Left lung (tissue), 10 donors: ENCODE measurements around the gene SLITRK1. TPM values are rescaled to one million over a fixed set of nuclear protein-coding genes. Genes with fewer than 3 reads are reported as not detected.

ENCODE experiments used
- ATAC-seq: fragments of 200-7000 bp; cut with Tn5 transposase; one replicate; pipeline ENCODE4 v1.9.1; 2020; ENCODE audit warnings: moderate library complexity
- DNase-seq, 4 donors: peaks; one replicate each; pipeline ENCODE4 v3.0.0-alpha.2; 2013 to 2020
- H3K27ac ChIP-seq, 2 donors: fragments of 200-600 bp; sonication (generic) in 1 of 2; one replicate each; pipeline versions ENCODE4 v1.5.0 to v1.8.0; 2020 to 2021
- H3K27me3 ChIP-seq, 2 donors: fragments of 200-600 bp; sonication (generic) in 1 of 2; one replicate each; pipeline versions ENCODE4 v1.5.0 to v1.8.0; 2020 to 2021
- H3K36me3 ChIP-seq, 2 donors: fragments of 200-600 bp; sonication (generic) in 1 of 2; one replicate each; pipeline versions ENCODE4 v1.5.0 to v1.8.0; 2020 to 2021
- H3K4me1 ChIP-seq, 2 donors: fragments of 200-600 bp; one replicate each; pipeline ENCODE4 v1.8.0; 2021
- H3K4me3 ChIP-seq, 2 donors: fragments of 200-600 bp; sonication (generic) in 1 of 2; one replicate each; pipeline versions ENCODE4 v1.5.0 to v1.8.0; 2020 to 2021; ENCODE audit warnings: mild to moderate bottlenecking in 1 of 2
- H3K9me3 ChIP-seq, 2 donors: fragments of 200-600 bp; sonication (generic) in 1 of 2; one replicate each; pipeline versions ENCODE4 v1.5.0 to v1.8.0; 2020 to 2021
- intact Hi-C, 2 donors: fragments of 100-400 bp; cut with DNase I; formaldehyde crosslinking; loops; one replicate each; pipeline versions ENCODE4 v1.11.2 to v1.14.2; 2022
- polyA plus RNA-seq, 6 donors: library from polyadenylated mRNA; unstranded; fragments of 120-200 nt; gene quantifications; one replicate each; pipeline ENCODE4 v1.2.1, GENCODE V29; 2013; ENCODE audit not compliant: insufficient read length in 6 of 6
- total RNA-seq, 2 donors: library from RNA; stranded (reverse); fragmentation: NEBNext Ultra II Directional; extraction: Animal tissue kit (Norgen Biotek cat#: 25700); gene quantifications; one replicate each; pipeline ENCODE4 v1.2.1, GENCODE V29; 2021
- TF ChIP-seq, protein P1 (sequence below), 2 donors: fragments of 200-600 bp; sonication (generic) in 1 of 2; IDR thresholded peaks; one replicate each; pipeline versions ENCODE4 v1.5.0 to v1.8.0; 2021; ENCODE audit warnings: antibody characterized with exemption in 2 of 2
- donor health status: DM: no; HTN: yes; CAD: no.
- donor health status: DM: no; HTN: no; CAD: no.

Gene SLITRK1
- total and polyA plus RNA-seq, 8 donors, result 0.03 to 0.06 (median 0.05) TPM; not detected in 4

DNA sequence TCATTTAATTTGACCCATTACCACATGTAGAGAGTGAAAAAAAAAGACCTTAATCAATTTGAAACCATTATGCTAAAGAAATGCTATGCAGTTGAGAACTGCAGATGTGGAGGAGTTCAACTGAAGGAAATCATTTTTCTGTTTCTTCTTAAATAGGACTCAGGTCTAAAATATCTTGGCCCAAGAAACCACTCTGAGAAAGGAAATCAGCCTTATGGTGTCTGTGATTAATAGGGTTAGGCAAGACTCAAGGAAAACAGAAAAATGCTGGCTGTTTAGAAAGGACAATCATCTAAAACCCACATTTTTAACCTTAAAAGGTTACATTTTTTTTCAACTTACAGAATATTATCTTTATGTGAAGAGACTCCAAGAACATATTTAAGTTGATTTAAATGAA is 1.9 kb upstream of the SLITRK1 start:
- Histone ChIP-seq H3K27ac (no peak overlapping the region), H3K27me3 (peaks cover 29 to 57% of the 10 kb centered on the region in 2 donors), H3K4me3 (no peak overlapping the region), H3K9me3 (no peaks in the 10 kb centered on the region), H3K36me3 (no peaks in the 10 kb centered on the region), H3K4me1 (no peaks in the 10 kb centered on the region)
- intact Hi-C loops, result no loop called here
- ATAC-seq (no peak), DNase-seq (no peak)
- TF ChIP-seq, protein P1, sequence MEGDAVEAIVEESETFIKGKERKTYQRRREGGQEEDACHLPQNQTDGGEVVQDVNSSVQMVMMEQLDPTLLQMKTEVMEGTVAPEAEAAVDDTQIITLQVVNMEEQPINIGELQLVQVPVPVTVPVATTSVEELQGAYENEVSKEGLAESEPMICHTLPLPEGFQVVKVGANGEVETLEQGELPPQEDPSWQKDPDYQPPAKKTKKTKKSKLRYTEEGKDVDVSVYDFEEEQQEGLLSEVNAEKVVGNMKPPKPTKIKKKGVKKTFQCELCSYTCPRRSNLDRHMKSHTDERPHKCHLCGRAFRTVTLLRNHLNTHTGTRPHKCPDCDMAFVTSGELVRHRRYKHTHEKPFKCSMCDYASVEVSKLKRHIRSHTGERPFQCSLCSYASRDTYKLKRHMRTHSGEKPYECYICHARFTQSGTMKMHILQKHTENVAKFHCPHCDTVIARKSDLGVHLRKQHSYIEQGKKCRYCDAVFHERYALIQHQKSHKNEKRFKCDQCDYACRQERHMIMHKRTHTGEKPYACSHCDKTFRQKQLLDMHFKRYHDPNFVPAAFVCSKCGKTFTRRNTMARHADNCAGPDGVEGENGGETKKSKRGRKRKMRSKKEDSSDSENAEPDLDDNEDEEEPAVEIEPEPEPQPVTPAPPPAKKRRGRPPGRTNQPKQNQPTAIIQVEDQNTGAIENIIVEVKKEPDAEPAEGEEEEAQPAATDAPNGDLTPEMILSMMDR (IDR thresholded peaks at IDR 0.05), result no peak

GRCh38 chr13:83883061-83883523 is 818 bp upstream of the SLITRK1 start:
- TF ChIP-seq, protein P1 (IDR thresholded peaks at IDR 0.05), result no peak
- ATAC-seq (no peak), DNase-seq (no peak)
- H3K36me3 ChIP-seq, result no peaks in the 10 kb centered on the region
- H3K27me3 ChIP-seq, result peaks cover 36 to 68% of the 10 kb centered on the region in 2 donors
- H3K27ac ChIP-seq, result no peak overlapping the region
- no peaks in the 10 kb centered on the region for H3K4me1 ChIP-seq
- H3K4me3 ChIP-seq, result no peak overlapping the region
- H3K9me3 ChIP-seq, result no peaks in the 10 kb centered on the region
- intact Hi-C loops, result no loop called here

DNA sequence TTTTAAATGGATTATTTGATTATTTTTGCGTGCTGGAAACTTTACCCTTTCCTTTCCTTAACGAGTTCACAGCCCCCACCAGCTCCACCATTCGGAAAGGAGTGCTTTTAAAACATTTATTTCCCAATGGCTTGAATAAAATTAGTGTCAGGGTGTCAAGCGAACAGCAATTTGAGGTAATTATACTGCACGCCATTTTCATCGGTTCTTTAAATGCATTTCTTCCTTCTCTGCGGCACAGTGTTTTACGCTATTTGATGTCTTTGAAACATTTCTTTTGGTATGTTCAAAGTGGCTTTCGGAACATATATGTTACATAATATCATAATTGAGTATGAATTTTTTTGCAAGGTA is 309 bp upstream of the SLITRK1 start:
- H3K27ac ChIP-seq, result no peak overlapping the region
- H3K4me1 ChIP-seq, result no peaks in the 10 kb centered on the region
- TF ChIP-seq, protein P1 (IDR thresholded peaks at IDR 0.05), result no peak
- no peak overlapping the region for H3K4me3 ChIP-seq
- intact Hi-C loops, result no loop called here
- ATAC-seq (no peak), DNase-seq (no peak)
- no peaks in the 10 kb centered on the region for H3K9me3 ChIP-seq
- no peaks in the 10 kb centered on the region for H3K36me3 ChIP-seq
- peaks cover 36 to 72% of the 10 kb centered on the region in 2 donors for H3K27me3 ChIP-seq

- Histone ChIP-seq H3K27ac (no peak overlapping the region), H3K36me3 (no peaks in the 10 kb centered on the region), H3K4me3 (no peak overlapping the region), H3K4me1 (no peaks in the 10 kb centered on the region), H3K27me3 (peaks cover 36 to 72% of the 10 kb centered on the region in 2 donors), H3K9me3 (no peaks in the 10 kb centered on the region)
- ATAC-seq, result no peak
- no peak for DNase-seq
- intact Hi-C loops, result no loop called here
- TF ChIP-seq, protein P1 (IDR thresholded peaks at IDR 0.05), result no peak
Measured at GRCh38 chr13:83881140-83881684, 1.1 kb downstream of the SLITRK1 start.

GRCh38 chr13:83880275-83881139 is 1.8 kb downstream of the SLITRK1 start:
- H3K4me3 ChIP-seq, result no peak overlapping the region
- intact Hi-C loops, result no loop called here
- peaks cover 36 to 72% of the 10 kb centered on the region in 2 donors for H3K27me3 ChIP-seq
- no peaks in the 10 kb centered on the region for H3K4me1 ChIP-seq
- H3K27ac ChIP-seq, result no peak overlapping the region
- no peak for ATAC-seq
- no peaks in the 10 kb centered on the region for H3K9me3 ChIP-seq
- DNase-seq, result no peak
- TF ChIP-seq, protein P1 (IDR thresholded peaks at IDR 0.05), result no peak
- no peaks in the 10 kb centered on the region for H3K36me3 ChIP-seq
